CD4-positive, alpha-beta T cell treated with Interleukin-17A for 1 hour (primary cell): Measurements from ENCODE around the gene SLC6A11.

Experiments
- DNase-seq: peaks from one replicate; pipeline ENCODE4 v3.0.0-alpha.2; 2020

SLC6A11 gene

DNA sequence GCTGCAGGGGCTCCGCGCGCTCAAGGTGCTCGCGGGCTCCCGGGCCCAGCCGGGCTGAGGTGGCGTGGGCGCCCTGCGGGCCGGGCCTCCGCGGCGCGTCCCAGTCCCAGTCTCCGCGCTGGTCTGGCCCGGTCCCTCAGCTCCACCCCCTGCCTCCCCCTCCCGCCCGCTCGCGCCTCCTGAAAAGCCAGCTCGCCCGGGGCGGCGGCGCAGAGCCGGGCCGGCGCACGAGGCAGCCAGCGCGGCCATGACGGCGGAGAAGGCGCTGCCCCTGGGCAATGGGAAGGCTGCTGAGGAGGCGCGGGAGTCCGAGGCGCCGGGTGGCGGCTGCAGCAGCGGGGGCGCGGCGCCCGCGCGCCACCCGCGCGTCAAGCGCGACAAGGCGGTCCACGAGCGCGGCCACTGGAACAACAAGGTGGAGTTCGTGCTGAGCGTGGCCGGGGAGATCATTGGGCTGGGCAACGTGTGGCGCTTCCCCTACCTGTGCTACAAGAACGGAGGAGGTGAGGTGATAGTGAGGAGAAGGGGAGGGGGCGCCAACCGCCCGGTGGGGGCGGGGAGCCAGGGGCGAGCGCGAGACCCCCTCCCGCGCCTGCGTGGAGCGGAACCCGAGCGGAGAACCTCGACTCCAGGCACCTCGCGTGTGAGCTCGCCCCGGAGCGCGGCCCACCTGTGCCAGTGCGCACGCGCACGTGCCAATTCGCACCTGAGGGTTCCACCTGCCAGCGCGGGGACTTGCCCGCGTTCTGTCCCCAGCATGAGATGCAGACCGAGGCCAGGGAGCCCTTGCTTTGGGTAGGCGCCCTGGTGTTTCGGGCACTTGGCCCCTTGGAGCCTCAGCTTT lies at the start of gene SLC6A11:
Gene SLC6A11 (plus strand): TSS at position 210 of the 844 bp plus-strand sequence. CDS start 38 bp downstream, at position 248.
- DNase-seq: no peak

DNA sequence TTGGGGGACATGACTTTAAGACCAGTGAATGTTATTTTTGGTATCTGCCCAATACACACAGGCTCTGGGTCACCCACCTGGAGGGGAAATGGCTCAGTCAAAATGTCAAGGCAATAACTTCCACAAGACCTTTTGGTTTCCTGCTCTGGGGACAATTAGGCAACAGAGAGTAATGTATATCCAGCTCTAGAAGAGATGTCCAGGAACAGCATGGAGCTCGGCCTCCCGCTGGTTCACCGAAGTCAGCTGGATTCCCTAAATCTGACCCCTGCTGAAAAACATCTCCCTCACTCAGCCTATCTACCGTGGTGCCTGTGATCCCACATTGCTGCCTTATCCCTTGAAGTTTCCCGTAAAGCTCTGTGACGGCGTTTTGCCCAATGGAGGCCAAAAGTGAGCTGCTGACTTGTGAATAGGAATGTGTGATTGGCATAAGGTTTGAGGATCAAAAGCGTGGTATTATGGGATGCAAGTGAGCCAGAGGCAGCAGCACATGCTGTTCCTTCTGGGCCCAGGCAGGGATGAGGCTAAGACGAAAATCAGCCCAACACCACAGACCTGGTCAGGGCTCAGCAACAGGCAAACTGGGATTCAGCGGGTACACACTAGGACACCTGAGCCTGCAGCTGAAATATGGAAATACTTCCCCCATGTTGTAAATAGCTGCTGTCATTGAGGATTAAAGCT lies 47.2 kb upstream of the SLC6A11 start:
- DNase-seq: no peak

DNA sequence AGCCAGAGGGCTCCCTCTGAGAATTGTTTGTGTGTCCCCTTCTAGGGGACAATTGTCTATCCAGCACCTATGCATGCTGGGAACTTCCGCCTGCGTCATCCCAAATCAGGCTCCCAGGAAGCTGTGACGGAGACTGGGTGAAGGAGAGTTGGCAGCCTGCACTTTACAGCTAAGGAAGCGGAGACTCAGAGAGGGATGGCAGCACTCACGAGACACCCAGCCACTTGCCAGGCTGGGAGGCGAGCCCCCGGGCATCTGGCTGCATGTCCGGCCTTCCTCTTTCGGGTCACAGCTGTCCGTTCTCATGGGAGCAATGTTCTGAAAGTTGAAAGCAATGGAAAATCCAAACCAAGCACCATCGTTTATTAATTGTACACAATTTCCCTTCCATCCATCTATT lies 45.5 kb upstream of the SLC6A11 start:
- DNase-seq: no peak

DNA sequence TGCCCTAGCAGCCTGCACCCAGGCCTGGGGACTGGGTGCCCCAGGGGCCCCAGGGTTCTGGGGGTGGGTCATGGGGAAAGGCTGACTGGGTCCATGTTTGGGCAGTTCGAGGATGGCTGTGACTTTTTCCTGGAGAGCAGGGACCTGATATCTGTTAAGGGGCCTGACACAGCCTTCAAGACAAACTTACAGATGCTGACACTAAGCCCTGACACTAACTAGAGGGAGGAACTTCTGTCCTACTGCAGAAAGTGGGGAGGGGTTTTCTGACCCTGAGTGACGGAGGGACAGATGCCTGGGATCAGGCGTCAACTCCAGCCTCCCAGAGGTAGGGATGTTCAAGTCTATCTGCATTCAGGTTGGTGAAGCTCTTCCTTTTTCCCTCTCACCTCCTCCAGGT lies 45.0 kb upstream of the SLC6A11 start:
- DNase-seq: no peak

DNA sequence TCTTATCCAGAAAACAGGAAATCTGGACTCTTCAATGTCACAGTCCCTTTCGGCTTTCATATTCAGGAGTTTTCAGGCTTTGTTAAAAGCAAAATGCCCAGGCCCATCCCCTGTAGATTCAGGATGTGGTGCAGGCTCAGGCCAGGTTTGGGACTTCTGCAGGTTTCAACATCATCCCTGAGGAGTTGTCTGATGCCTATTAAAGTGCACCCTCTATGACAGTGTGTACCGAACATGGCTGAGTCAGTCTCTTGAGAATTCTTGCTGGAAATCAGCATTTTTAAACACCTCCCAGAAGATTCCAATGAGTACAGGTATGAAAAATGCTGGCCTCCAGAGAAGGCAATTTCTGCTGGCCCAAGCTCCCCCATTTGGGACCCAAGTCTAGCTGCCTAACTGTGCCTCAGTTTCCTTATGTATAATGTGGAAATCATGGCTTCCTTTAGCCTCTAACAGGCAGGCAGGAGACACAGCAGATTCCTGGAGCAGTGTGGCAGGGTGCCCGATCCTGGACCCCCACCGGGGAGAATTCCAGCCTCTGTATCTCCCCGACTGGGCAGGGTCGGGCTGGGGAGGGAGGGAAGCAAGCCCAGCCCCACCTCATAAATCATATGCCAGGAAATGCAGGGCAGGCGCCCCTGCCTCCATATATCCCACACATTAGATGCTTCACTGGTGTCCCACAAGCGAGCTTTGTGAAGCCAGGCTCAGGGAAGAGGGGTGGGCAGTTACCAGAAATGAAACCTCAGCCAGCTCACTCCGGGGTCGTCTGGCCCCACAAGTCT lies 44.4 kb upstream of the SLC6A11 start:
- no peak for DNase-seq

DNA sequence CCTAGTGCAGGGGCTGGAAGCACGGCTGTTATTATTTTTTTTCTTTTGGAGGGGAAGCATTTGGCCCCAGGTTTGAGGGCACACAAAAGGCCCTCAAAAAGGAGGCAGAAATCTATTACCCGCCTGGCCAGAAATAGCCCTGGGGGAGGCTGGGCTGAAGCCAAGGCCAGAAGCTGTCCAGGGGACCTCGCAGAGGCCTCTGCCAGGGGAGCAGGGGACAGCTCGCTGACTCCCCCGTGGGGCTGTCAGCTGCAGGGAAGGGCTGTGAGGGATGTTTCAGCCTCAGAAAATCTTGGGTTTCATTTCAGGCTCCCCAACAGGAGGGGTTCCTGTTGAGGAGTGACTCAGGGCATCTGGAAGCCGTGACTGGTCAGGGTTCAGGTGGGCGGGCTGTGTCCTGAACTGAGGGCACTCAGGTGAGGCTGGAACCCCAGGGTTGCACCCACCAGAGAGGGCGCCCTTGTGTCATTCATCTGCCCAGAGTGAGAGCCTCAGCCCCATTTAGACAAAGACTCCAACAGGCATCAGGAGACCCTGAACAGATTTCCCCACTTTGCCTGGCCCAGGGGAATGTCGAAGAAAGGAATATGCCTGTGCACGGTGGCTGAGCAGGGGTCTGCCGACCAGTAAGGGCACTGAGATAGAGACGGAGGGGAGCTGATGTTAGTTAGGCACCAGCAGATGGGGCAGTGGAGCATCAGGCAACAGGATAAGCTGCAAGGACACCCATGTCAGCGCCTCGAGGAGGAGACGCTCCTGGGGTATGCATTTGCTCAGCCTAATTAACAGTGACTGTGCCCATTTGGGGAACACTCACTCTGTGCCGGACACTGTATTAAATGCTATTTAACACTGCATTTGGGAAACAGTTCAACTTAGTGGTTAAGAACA lies 43.5 kb upstream of the SLC6A11 start:
- DNase-seq: no peak

DNA sequence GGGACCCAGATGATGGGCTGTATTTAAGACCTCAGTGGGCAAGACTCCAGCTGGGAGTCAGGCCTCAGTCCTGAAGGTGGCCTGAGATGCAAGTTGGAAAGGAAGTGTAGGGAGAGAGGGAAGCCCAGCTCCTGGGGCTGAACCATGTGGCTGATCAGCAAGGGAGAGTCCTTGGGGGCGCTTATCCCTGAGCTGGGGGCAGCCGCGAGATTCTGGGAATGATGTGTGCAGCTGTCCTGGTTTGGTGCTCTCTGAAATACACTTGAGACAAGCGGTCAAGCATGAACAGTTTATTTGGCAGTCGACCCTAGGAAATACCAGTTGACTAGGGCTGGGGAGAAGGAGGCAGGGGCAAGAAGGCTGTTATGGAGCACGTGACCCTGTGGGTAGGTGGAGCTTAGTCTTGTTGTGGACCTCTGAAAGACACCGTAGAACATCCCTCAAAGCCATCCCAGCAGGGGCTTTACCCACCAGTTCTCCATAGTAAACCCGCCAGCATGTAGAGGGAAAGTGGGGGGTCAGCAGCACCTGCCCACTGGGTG lies 41.8 kb upstream of the SLC6A11 start:
- DNase-seq: no peak

DNA sequence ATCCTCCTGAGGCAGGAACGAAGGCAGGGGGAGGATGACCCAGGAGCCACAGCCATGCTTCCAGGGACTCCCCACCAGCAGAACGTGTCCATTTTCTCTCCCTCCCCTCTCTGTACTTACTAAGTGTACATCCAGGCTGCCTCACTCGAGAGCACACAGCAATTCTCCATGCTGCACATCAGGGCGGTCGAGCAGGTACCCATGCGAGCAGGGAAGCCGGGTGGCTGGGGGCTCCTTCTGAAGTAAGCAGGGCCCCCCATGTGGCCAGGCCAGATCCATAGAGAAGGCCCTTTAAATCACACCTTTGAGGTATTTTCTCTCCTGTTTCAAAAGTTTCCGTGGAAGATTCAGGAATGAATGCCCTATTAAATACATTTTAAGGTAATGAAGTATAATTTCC lies 41.2 kb upstream of the SLC6A11 start:
- no peak for DNase-seq

DNA sequence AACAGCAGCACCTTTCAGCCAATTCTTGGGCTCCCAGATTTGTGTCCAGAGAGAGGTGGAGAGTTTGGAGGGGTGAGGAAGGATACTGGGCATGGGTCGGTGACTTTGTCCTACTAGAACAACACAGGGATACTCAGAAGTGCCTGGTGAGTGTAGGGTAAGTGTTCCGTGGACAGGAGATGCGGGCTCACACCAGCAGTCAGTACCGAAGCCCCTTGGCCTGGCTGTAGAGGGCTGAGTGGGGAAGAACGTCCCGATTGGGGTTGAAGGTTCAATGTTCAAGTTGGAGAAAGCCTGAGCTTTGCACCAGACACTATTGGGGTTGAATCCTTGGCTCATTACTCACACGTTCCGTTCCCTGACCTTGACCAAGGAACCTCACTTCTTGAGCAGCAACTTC lies 40.8 kb upstream of the SLC6A11 start:
- DNase-seq: no peak

DNA sequence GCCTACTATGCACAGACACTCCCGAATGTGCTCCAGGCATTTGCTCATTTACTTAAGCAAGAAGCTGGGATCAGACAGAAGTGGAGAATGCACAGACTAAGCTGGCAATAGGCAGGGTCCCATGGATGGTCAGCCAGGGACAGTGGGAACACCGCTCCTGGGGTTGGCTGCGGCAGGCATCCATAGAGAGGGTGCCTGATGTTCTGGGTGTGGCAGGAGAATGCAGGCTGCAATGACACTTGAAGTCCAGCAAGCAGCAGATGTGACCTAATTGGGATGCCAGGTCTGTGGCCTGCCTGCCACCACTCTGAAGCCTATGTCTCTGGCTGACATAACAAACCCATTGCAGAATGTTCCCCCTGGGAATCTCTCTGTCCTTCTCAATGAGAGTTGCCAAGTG lies 40.2 kb upstream of the SLC6A11 start:
- DNase-seq: no peak

DNA sequence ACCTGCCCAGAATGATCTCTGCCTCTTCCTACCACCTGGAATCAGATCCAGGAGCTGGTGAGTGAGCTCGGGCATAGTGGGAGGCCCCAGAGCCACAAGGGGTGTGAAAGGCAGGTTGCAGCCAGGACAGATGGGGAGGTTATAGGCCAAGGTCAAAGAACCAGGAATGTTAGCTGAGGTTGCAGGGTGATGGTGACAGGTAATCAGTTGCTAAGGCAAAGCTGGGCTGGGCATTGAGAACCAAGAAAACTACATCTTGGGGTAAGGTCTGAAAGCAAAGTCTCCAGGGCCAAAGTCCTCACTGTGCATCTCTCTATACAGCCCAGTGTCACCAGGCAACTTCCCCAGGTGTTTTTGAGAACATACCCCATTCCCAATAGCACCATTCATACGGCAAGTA lies 38.4 kb upstream of the SLC6A11 start:
- no peak for DNase-seq

DNA sequence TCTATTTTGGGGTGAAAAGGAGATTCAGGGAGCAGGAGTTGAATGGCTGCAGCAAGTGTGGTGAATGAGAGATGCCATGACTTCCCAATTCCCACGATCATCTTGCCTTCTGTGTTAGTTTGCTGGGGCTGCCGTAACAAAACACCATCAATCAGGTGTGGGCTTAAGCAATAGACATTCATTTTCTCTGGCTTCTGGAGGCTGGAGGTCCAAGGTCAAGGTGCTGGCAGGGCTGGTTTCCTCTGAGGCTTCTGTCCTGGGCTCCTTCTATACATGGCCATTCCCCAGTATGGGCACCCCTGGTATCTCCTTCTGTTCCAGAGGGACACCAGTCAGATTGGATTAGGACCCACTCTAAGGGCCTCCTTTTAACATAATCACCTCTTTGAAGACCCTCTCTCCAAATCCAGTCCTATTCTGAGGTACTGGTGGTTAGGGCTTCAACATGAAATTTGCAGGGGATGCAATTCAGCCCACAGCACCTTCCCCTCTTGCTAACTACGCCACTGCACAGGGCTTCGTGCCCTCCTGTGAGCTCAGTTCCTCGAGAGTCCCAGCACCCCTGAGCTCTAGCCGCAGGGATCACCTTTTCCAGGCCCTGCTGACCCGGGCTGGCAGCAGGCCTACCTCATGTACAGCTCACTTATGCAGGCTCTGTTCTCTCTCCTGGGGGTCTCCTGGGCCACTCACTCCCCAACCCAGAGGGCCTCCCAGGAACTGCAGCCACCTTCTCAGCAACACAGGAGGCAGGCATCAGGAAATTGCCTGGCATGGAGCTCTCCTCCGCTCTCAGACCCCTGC lies 37.3 kb upstream of the SLC6A11 start:
- no peak for DNase-seq

DNA sequence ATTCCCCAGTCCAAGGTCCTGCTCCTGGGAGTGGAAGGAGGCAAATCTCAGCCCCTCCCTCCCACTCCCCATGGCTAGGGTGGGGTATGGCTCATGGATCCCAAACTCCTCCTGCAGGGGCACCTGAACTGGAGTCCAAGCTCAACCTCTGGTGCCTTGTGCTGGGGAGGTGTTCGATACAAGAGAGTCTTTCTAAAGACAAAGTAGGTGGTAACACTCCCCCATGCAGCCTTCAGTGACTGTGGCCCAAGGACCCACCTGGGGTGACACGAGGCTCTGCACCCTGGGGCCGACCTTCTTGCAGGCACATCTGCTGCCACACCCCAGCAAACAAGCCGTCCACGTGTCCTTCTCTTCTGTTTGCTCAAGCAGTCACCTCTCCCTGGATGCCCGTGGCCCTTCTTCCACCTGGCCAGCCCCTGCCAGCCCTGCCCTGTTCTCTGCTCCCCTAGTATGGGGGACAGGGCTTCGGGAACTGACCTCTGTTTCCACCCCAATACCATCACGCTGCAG lies 36.7 kb upstream of the SLC6A11 start:
- DNase-seq: no peak

DNA sequence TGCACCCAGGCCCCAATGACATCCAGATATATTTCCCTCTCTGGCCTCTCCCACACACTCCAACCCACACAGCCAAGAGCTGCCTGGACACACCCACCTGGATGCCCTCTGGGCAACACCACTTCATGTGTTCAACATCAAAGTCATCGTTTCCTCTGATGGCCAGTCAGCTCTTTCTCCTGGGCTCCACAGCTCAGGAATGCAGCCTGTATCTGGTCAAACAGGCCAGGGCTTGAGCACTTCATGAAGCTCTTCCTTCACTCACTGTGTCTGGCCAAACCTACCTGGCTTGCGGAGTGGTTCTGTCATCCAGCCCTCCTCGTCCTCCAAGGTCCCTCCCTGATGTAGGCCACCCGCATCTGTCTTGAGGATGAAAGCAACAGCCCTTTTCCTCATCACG lies 35.8 kb upstream of the SLC6A11 start:
- no peak for DNase-seq

DNA sequence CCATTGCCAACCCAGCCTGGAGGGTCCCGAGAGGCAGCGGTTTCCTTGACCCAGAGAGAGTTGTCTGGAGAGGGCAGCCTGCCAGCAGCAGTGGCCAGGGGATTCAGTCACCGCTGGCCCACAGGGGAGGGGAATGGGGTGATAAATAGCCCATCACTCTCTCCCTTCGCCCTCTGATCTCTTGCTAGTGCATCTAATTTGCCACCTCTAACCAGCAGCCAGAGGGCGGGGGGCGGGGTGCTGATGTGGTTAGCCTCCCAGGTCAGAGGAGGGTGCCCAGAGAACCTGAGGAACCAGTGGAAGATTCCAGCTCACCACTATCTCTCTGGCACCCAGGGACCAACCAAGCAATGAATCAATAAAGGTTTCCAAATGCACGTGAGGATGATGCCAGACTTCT lies 35.1 kb upstream of the SLC6A11 start:
- no peak for DNase-seq

DNA sequence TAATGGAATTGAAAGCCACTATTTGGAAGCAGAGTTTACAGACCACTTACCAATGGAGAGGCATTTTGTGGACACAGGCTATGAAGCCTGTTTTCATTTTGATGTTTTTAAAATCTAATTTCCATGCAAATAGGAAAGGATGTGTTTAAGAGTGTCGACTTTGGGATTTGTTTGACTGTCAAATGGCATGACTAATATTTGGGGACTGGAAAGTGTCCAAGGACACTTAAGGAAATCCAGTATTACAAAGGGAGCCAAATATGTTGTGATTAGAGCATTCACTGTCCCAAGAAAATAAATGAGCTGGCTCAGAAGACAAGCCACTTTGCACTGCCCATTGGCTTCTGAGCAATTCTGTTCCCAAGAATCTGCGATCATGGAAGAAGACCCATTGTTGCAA lies 34.0 kb upstream of the SLC6A11 start:
- DNase-seq: no peak

DNA sequence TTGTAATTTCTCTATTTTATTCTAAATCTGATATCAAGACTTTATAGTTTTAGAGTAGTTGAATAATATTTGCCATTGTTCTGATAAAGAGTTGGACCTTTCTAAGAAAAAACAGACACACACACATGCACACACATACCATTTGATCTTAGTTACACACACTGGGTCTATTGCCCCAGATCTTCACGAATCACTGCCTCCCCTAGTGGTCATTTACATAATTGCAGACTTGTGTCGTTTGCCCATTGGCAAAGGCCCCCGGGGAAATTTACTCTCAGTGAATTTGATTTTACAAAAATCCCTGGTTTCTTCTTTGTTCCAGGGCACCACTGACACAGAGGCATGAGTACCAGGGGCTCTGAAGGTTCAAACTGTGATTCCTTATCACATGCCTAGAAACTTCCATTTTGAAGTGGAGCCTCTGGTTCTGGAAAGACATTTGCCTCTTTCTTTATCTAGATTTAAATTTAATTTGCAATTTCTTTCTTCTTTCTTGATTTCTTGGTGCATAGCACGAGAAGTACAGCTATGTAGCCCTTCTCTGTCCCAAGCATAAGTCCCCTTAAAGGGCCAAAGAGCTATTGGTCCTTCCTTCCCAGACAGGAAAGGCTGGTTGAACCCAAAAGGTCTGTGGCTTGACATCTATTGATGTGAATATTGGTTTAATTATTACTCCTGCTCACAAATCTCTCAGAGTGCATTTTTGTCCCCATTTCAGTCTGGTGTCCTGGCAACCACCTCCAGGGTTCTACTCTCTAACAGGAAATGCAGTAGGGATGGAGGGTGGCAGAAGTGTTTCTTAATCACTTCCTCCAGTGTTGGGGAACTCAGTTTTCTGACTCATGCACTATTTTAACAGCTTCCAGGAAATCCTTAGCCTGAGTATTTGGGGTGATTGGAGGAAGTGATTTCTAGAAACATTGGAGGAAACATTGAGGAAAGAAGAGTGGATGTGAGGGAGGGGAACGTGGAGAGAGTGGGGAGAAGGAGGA lies 32.4 kb upstream of the SLC6A11 start:
- peak; percentile 43 for DNase-seq

DNA sequence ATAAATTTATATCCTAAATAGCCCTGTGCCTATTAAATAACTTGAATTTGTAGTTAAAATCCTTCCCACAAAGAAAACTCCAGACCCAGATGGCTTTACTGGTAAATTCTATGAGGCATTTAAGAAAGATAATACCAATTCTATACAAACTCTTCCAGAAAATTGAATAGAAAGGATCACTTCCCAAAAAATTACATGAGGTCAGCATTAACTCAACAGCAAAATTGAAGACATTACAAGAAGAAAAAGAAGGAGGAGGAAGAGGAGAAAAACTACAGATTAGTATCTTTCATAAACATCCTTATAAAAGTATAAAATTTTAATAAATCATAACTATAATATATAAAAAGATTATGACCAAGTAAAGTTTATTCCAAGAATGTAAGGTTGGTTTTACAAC lies 29.4 kb upstream of the SLC6A11 start:
- DNase-seq: no peak

DNA sequence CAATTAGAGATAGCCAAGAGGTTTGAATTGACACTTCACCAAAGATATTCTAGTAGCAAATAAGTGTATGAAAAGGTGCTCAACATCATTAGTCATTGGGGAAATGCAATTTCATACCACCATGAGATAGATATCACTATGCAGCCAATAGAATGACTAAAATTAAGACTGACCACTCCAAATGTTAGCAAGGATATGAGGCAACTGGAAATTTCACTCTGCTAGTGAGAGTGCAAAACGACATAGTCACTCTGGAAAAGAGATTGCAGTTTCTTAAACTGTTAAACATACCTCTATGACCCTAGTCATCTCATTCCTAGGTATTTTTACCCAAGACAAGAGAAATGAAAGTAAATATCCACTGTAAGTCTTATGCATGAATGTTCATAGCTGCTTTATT lies 27.6 kb upstream of the SLC6A11 start:
- DNase-seq: no peak

DNA sequence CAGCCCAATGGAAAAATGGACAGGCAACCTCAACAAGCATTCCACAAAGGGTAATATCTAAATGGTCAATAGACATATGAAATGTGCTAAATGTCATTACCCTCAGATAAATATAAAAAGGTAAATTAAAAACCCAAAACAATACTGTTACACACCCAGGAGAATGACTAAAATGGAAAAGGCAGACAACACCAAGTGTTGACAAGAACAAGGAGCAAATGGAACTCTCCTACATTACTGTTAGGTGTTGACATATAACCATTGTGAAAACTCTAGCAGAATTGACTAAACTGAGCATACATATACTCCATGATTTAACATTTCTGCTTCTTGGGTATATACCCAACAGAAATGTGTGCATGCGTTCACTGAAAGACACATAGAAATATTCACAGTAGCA lies 25.3 kb upstream of the SLC6A11 start:
- DNase-seq: no peak
